SK-N-SH (cell line): ENCODE results near the gene TLN1. TPM values are rescaled to one million over a fixed set of nuclear protein-coding genes. Genes with fewer than 3 reads are reported as not detected.

Experiments used
- CTCF ChIA-PET: fragments of 300-600, 350-600 bp; formaldehyde crosslinking; extraction: SDS; loops from one replicate; lab custom pipeline; 2021; lab: Yijun Ruan, JAX
- POLR2A ChIA-PET: fragments of 350-600 bp; sonication (Branson Sonifier 250); formaldehyde crosslinking; extraction: SDS; loops from one replicate; lab custom pipeline; 2020; ENCODE audit warnings: antibody characterized with exemption, inconsistent platforms; lab: Yijun Ruan, JAX
- DNase-seq: peaks from one replicate; pipeline ENCODE4 v3.0.0; 2012
- H2AFZ ChIP-seq: fragments of 200-600 bp; sonication (generic); 2 replicates; pipeline ENCODE4 v1.8.1; 2016; ENCODE audit warnings: antibody characterized with exemption, mild to moderate bottlenecking, low read depth
- H3F3A ChIP-seq: fragments of 200-600 bp; sonication (generic); replicated peaks from 2 replicates; pipeline ENCODE3; 2016; ENCODE audit warnings: antibody characterized with exemption, mild to moderate bottlenecking; ENCODE audit not compliant: insufficient read depth
- H3K27ac ChIP-seq, 2 experiments: fragments of 200-500 bp in 1 of 2; fragments of 200-600 bp in 1 of 2; sonication (Bioruptor generic) in 1 of 2; sonication (generic), shearing (Covaris generic) in 1 of 2; 2 replicates each; pipeline versions ENCODE4 v1.5.1 to v1.6.1; 2014 to 2016; ENCODE audit warnings: low read depth in 2 of 2, inconsistent platforms in 1 of 2, low read length in 1 of 2, mild to moderate bottlenecking in 1 of 2, mixed read lengths in 1 of 2
- H3K27me3 ChIP-seq: fragments of 200-600 bp; sonication (generic), shearing (Covaris generic); 2 replicates; pipeline ENCODE4 v1.6.1; 2016; ENCODE audit warnings: mixed run types; ENCODE audit not compliant: insufficient read depth
- H3K36me3 ChIP-seq, 2 experiments: fragments of 200-500 bp in 1 of 2; fragments of 200-600 bp in 1 of 2; sonication (Bioruptor generic) in 1 of 2; sonication (generic) in 1 of 2; replicated peaks in 1 of 2; 2 replicates each; pipeline versions ENCODE3 to v1.5.1; 2014 to 2016; ENCODE audit warnings: low read length in 1 of 2, mild to moderate bottlenecking in 1 of 2; ENCODE audit not compliant: insufficient read depth in 2 of 2, control insufficient read depth in 1 of 2
- H3K4me1 ChIP-seq, 2 experiments: fragments of 200-500 bp in 1 of 2; fragments of 200-600 bp in 1 of 2; sonication (Bioruptor generic) in 1 of 2; sonication (generic), shearing (Covaris generic) in 1 of 2; 2 replicates each; pipeline versions ENCODE4 v1.5.1 to v1.6.1; 2014 to 2016; ENCODE audit warnings: low read depth in 1 of 2, low read length in 1 of 2, mixed run types in 1 of 2; ENCODE audit not compliant: insufficient read depth in 2 of 2, control insufficient read depth in 1 of 2
- H3K4me2 ChIP-seq: fragments of 200-600 bp; sonication (generic), shearing (Covaris generic); 2 replicates; pipeline ENCODE4 v1.6.1; 2017; ENCODE audit warnings: mixed run types
- H3K4me3 ChIP-seq, 2 experiments: fragments of 200-500 bp in 1 of 2; fragments of 200-600 bp in 1 of 2; sonication (Bioruptor generic) in 1 of 2; sonication (generic), shearing (Covaris generic) in 1 of 2; 2 replicates each; pipeline versions ENCODE4 v1.5.1 to v1.8.1; 2014 to 2016; ENCODE audit warnings: low read depth in 2 of 2, inconsistent platforms in 1 of 2, low read length in 1 of 2, mild to moderate bottlenecking in 1 of 2, mixed read lengths in 1 of 2, moderate library complexity in 1 of 2
- H3K79me2 ChIP-seq: fragments of 200-600 bp; sonication (generic); 2 replicates; pipeline ENCODE4 v1.8.1; 2017; ENCODE audit warnings: mild to moderate bottlenecking; ENCODE audit not compliant: insufficient read depth
- H3K9ac ChIP-seq: fragments of 200-600 bp; sonication (generic); 2 replicates; pipeline ENCODE4 v1.6.1; 2017; ENCODE audit warnings: mixed run types
- H3K9me2 ChIP-seq: fragments of 200-600 bp; sonication (generic); 2 replicates; pipeline ENCODE4 v1.6.1; 2017; ENCODE audit warnings: mixed run types
- H3K9me3 ChIP-seq: fragments of 200-600 bp; sonication (generic); 2 replicates; pipeline ENCODE4 v1.6.1; 2017; ENCODE audit warnings: mixed run types, mild to moderate bottlenecking, moderate library complexity
- H4K20me1 ChIP-seq: fragments of 200-600 bp; sonication (generic); 2 replicates; pipeline ENCODE4 v1.6.1; 2017; ENCODE audit warnings: mild to moderate bottlenecking, mixed run types; ENCODE audit not compliant: insufficient read depth
- CHD2 ChIP-seq: fragments of 150-350 bp; IDR thresholded peaks from 2 replicates; pipeline ENCODE4 v1.6.1; 2018; ENCODE audit warnings: low read length; ENCODE audit not compliant: partially characterized antibody
- EP300 ChIP-seq, 2 experiments: IDR thresholded peaks; 2 replicates each; pipeline versions ENCODE4 v1.4.0 to v1.6.1; 2012; ENCODE audit warnings: borderline replicate concordance in 1 of 2, low read depth in 1 of 2, low read length in 1 of 2
- FOSL2 ChIP-seq: IDR thresholded peaks from 2 replicates; pipeline ENCODE4 v1.4.0; 2012; ENCODE audit warnings: low read depth, mild to moderate bottlenecking, moderate library complexity, borderline replicate concordance
- FOXJ3 ChIP-seq: sonication (generic); formaldehyde crosslinking; IDR thresholded peaks from 2 replicates; pipeline ENCODE4 v1.5.1; 2020; ENCODE audit warnings: mild to moderate bottlenecking, missing genetic modification reagents
- GABPA ChIP-seq: IDR thresholded peaks from 2 replicates; pipeline ENCODE4 v1.4.0; 2012; ENCODE audit warnings: low read depth, mild to moderate bottlenecking
- MAX ChIP-seq: IDR thresholded peaks from 2 replicates; pipeline ENCODE4 v1.4.0; 2012; ENCODE audit warnings: low read depth
- MXI1 ChIP-seq: IDR thresholded peaks from 2 replicates; pipeline ENCODE4 v1.6.1; 2012; ENCODE audit warnings: mild to moderate bottlenecking, low read depth, low read length, improper control_type of control experiment
- NRF1 ChIP-seq: IDR thresholded peaks from 2 replicates; pipeline ENCODE4 v1.6.1; 2012; ENCODE audit warnings: low read depth, mild to moderate bottlenecking, low read length
- POLR2AphosphoS5 ChIP-seq: IDR thresholded peaks from 2 replicates; pipeline ENCODE4 v1.6.1; 2012; ENCODE audit warnings: low read depth, low read length
- RAD21 ChIP-seq: IDR thresholded peaks from 2 replicates; pipeline ENCODE4 v1.6.1; 2012; ENCODE audit warnings: mild to moderate bottlenecking, low read length
- RCOR1 ChIP-seq: fragments of 150-350 bp; IDR thresholded peaks from 2 replicates; pipeline ENCODE4 v1.6.1; 2017; ENCODE audit warnings: antibody characterized with exemption, low read length
- RFX5 ChIP-seq: IDR thresholded peaks from 2 replicates; pipeline ENCODE4 v1.6.1; 2012; ENCODE audit warnings: mild to moderate bottlenecking, improper control_type of control experiment, low read length
- SIN3A ChIP-seq: IDR thresholded peaks from 2 replicates; pipeline ENCODE4 v1.6.1; 2012; ENCODE audit warnings: low read depth, mild to moderate bottlenecking, low read length, moderate library complexity, borderline replicate concordance
- TAF1 ChIP-seq: IDR thresholded peaks from 2 replicates; pipeline ENCODE4 v1.6.1; 2012; ENCODE audit warnings: low read depth, mild to moderate bottlenecking, low read length, moderate library complexity, borderline replicate concordance
- TCF12 ChIP-seq: IDR thresholded peaks from 2 replicates; pipeline ENCODE4 v1.4.0; 2012
- TEAD4 ChIP-seq: IDR thresholded peaks from 2 replicates; pipeline ENCODE4 v1.4.0; 2012; ENCODE audit warnings: mild to moderate bottlenecking, borderline replicate concordance; ENCODE audit not compliant: insufficient read depth
- USF1 ChIP-seq: IDR thresholded peaks from 2 replicates; pipeline ENCODE4 v1.4.0; 2012; ENCODE audit warnings: low read depth, borderline replicate concordance
- YY1 ChIP-seq: IDR thresholded peaks from 2 replicates; pipeline ENCODE4 v1.4.0; 2012; ENCODE audit warnings: low read depth, mild to moderate bottlenecking
- WGBS: methylation state at CpG from one replicate; pipeline ENCODE4 v1.1.6; 2017; ENCODE audit warnings: low lambda C conversion rate; 5-methylcytosine and 5-hydroxymethylcytosine counted together
- polyA plus RNA-seq, 3 experiments: library from polyadenylated mRNA; depleted of rRNA; stranded (reverse); fragments of >200 nt; gene quantifications; 2 replicates each; pipeline ENCODE4 v1.2.3, GENCODE V29; 2012
- TF ChIP-seq, protein P1 (sequence below): fragments of 150-350 bp; IDR thresholded peaks from 2 replicates; pipeline ENCODE4 v1.6.1; 2016; ENCODE audit warnings: mild to moderate bottlenecking, low read depth, low read length
- TF ChIP-seq, protein P2 (sequence below): fragments of 150-350 bp; IDR thresholded peaks from 2 replicates; pipeline ENCODE4 v1.6.1; 2017; ENCODE audit warnings: antibody characterized with exemption, low read length, low read depth, borderline replicate concordance

Gene TLN1
- polyA plus RNA-seq, 1 of the 3 experiments (the other 2 are of a cell fraction): 115 TPM

GRCh38 chr9:35738924-35739323, 6.9 kb upstream of the TLN1 start:
- Histone ChIP-seq H3K9me3 (no peaks in the 10 kb centered on the region), H3K79me2 (peaks cover 43% of the 10 kb centered on the region), H3F3A (peaks cover 40% of the 10 kb centered on the region), H3K4me1 (peaks cover 5 to 6% of the 10 kb centered on the region in 2 experiments; a peak in 3 of 4 replicates), H3K4me2 (no peak overlapping the region), H4K20me1 (peaks cover 3% of the 10 kb centered on the region; the same call in 1 of the 2 replicates), H2AFZ (no peak overlapping the region), H3K9me2 (no peaks in the 10 kb centered on the region), H3K9ac (no peak overlapping the region), H3K27ac (no peak overlapping the region), H3K4me3 (no peak overlapping the region), H3K36me3 (peaks cover 67 to 87% of the 10 kb centered on the region in 2 experiments), H3K27me3 (no peaks in the 10 kb centered on the region)
- ChIA-PET POLR2A (interaction anchor here (0.8 kb wide), 1 partner anchor 21 kb away, joined by 3 read pairs; no protein-coding TSS in a partner anchor), CTCF (interaction anchor here (0.7 to 6.5 kb wide), 7 partner anchors 8 to 144 kb away, joined by 3 to 88 read pairs (median 8); partner anchors contain the start of genes CCDC107, GBA2, RGP1 and RMRP)
- TF ChIP-seq POLR2AphosphoS5 (no peak), SIN3A (no peak), TEAD4 (no peak), YY1 (no peak), MXI1 (no peak), NRF1 (no peak), GABPA (no peak), EP300 (IDR thresholded peaks at IDR 0.05; ENCODE audit: borderline replicate concordance in 1 of 2, low read depth in 1 of 2, low read length in 1 of 2) (no peak), TCF12 (no peak), FOXJ3 (CRISPR knock-in tag) (no peak), RFX5 (no peak), MAX (no peak), RCOR1 (no peak), FOSL2 (no peak), RAD21 (no peak)
- TF ChIP-seq, protein P1, sequence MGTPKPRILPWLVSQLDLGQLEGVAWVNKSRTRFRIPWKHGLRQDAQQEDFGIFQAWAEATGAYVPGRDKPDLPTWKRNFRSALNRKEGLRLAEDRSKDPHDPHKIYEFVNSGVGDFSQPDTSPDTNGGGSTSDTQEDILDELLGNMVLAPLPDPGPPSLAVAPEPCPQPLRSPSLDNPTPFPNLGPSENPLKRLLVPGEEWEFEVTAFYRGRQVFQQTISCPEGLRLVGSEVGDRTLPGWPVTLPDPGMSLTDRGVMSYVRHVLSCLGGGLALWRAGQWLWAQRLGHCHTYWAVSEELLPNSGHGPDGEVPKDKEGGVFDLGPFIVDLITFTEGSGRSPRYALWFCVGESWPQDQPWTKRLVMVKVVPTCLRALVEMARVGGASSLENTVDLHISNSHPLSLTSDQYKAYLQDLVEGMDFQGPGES: no peak
- TF ChIP-seq, protein P2, sequence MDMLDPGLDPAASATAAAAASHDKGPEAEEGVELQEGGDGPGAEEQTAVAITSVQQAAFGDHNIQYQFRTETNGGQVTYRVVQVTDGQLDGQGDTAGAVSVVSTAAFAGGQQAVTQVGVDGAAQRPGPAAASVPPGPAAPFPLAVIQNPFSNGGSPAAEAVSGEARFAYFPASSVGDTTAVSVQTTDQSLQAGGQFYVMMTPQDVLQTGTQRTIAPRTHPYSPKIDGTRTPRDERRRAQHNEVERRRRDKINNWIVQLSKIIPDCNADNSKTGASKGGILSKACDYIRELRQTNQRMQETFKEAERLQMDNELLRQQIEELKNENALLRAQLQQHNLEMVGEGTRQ: no peak
- WGBS: 92% methylated on average over 7 of the region's 7 CpGs
- no peak for DNase-seq

GRCh38 chr9:35738186-35738585, 6.2 kb upstream of the TLN1 start:
- Histone ChIP-seq H3F3A (peaks cover 47% of the 10 kb centered on the region), H4K20me1 (peaks cover 3% of the 10 kb centered on the region; the same call in 1 of the 2 replicates), H3K27me3 (no peaks in the 10 kb centered on the region), H3K79me2 (peaks cover 43% of the 10 kb centered on the region), H2AFZ (no peak overlapping the region), H3K9ac (no peak overlapping the region), H3K4me2 (no peak overlapping the region), H3K36me3 (peaks cover 65 to 79% of the 10 kb centered on the region in 2 experiments), H3K9me2 (no peaks in the 10 kb centered on the region), H3K9me3 (no peaks in the 10 kb centered on the region), H3K27ac (no peak overlapping the region), H3K4me3 (no peak overlapping the region), H3K4me1 (peaks cover 10 to 11% of the 10 kb centered on the region in 2 experiments; a peak in 3 of 4 replicates)
- 82% methylated on average over 4 of the region's 4 CpGs for WGBS
- ChIA-PET POLR2A (interaction anchor here (0.9 kb wide), 1 partner anchor 11 kb away, joined by 5 read pairs; the partner anchor contains the start of genes GBA2 and RGP1), CTCF (interaction anchor here (0.7 to 6.5 kb wide), 7 partner anchors 9 to 144 kb away, joined by 3 to 88 read pairs (median 8); partner anchors contain the start of genes CCDC107, GBA2, RGP1 and RMRP)
- no peak for DNase-seq
- no peak for TF ChIP-seq TAF1
- no peak for TF ChIP-seq MXI1
- TF ChIP-seq CHD2: no peak
- no peak for TF ChIP-seq USF1
